H1 (cell line): Measurements from ENCODE around the gene HNRNPA3. TPM values are rescaled to one million over a fixed set of nuclear protein-coding genes. Genes with fewer than 3 reads are reported as not detected.

Source experiments
- GABPA ChIP-seq: IDR thresholded peaks from 2 replicates; pipeline ENCODE4 v1.6.1; 2011; ENCODE audit warnings: mild to moderate bottlenecking, low read length, moderate library complexity, borderline replicate concordance; ENCODE audit not compliant: insufficient read depth
- MAX ChIP-seq: IDR thresholded peaks from 2 replicates; pipeline ENCODE4 v1.6.1; 2012; ENCODE audit warnings: inconsistent platforms
- USF2 ChIP-seq: IDR thresholded peaks from 2 replicates; pipeline ENCODE4 v1.6.1; 2011; ENCODE audit warnings: low read length, improper control_type of control experiment
- polyA plus RNA-seq, 7 experiments: library from polyadenylated mRNA; depleted of rRNA in 3 of 7; stranded (reverse) in 5 of 7; unstranded in 2 of 7; fragments of >200 nt in 5 of 7; fragments of 200-250 nt in 2 of 7; gene quantifications; 1 replicate in 5 of 7; 2 replicates in 1 of 7; 4 replicates in 1 of 7; pipeline versions ENCODE4 v1.2.1 to v1.2.3, GENCODE V29; 2011 to 2013; ENCODE audit warnings: missing spikeins in 2 of 7, mixed read lengths in 2 of 7
- total RNA-seq: library from RNA; stranded (reverse); fragmentation: NEBNext Ultra II Directional; extraction: Animal tissue kit (Norgen Biotek cat#: 25700); gene quantifications from 2 replicates; pipeline ENCODE4 v1.2.1, GENCODE V29; 2021

Gene HNRNPA3
- total and polyA plus RNA-seq, 2 of the 8 experiments (the other 6 are each of a cell fraction or from before 2014, with no cell fraction given): 66.1 to 408 TPM

- no peak for TF ChIP-seq USF2
- TF ChIP-seq GABPA: no peak
- TF ChIP-seq MAX: no peak
- TF ChIP-seq, all 59 proteins: peak for 0
These were observed 41.2 kb upstream of the HNRNPA3 start (continued) for GRCh38 chr2:177171418-177171865.
